Measurements from ENCODE around the gene KSR1. TPM values are rescaled to one million over a fixed set of nuclear protein-coding genes. Genes with fewer than 3 reads are reported as not detected.

KSR1 gene
- total and polyA plus RNA-seq, 2 of the 8 experiments (the other 6 are each of a cell fraction or from before 2014, with no cell fraction given) = 14.1 to 34.7 TPM

DNA sequence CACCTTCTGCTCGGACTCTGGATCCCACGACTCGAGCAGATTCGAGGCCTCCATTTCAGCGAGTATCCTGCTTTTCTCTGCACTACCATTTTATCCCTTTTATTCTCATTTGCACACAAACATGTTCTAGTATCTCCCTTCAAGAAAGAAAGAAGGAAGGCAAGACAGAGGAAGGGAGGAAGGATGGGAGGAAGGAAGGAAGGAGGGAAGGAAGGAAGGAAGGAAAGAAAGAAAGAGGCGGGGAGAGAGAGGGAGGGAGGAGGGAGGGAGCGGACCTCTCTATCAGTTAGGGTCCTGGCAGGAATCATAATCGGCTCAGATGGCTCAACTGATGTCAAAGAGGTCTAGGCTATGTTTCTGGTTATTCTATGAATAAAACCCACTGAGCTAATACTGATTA, 10.3 kb upstream of the KSR1 start:
- ChIA-PET POLR2A (ENCODE audit: partially characterized antibody) (no interaction called here), CTCF (ENCODE audit: partially characterized antibody) (interaction anchor here (0.7 to 1.8 kb wide), 6 partner anchors 10 to 169 kb away, joined by 3 to 6 read pairs (median 4); partner anchors contain the start of gene KSR1)
- Histone ChIP-seq H3K4me3 (ENCODE audit: extremely low read depth in 1 of 4, insufficient read depth in 2 of 4, low read depth in 3 of 4, low read length in 4 of 4) (no peak overlapping the region), H3K14ac (ENCODE audit: insufficient read length) (no peak overlapping the region), H2AFZ (ENCODE audit: low read length) (no peak overlapping the region), H3K27me3 (replicated peaks in 1 of 4; ENCODE audit: control insufficient read depth in 3 of 4, extremely low read depth in 1 of 4, insufficient read depth in 3 of 4, low read length in 3 of 4) (no peaks in the 10 kb centered on the region), H3K23me2 (ENCODE audit: low read depth, low read length) (no peaks in the 10 kb centered on the region), H3K23ac (ENCODE audit: insufficient read length) (no peak overlapping the region), H3K4ac (replicated peaks; ENCODE audit: insufficient read length, low read depth, low read length) (no peak overlapping the region), H2BK20ac (ENCODE audit: low read length) (no peak overlapping the region), H3K18ac (ENCODE audit: extremely low read depth, low read length) (no peak overlapping the region), H2BK15ac (ENCODE audit: low read length) (no peak overlapping the region), H4K91ac (replicated peaks; ENCODE audit: insufficient read length, low read length) (no peak overlapping the region), H3K56ac (replicated peaks; ENCODE audit: insufficient read length, low read depth, low read length) (no peak overlapping the region), H3K9me3 (ENCODE audit: insufficient read depth in 2 of 2, low read depth in 1 of 2, low read length in 1 of 2) (no peaks in the 10 kb centered on the region), H3K79me1 (ENCODE audit: low read depth, low read length) (no peaks in the 10 kb centered on the region), H2BK5ac (ENCODE audit: low read depth, low read length) (no peak overlapping the region), H3K4me1 (replicated peaks in 1 of 4; ENCODE audit: control insufficient read depth in 3 of 4, insufficient read depth in 4 of 4, low read length in 3 of 4) (no peaks in the 10 kb centered on the region), H4K8ac (ENCODE audit: extremely low read depth, insufficient read depth, low read length) (no peak overlapping the region), H3K27ac (ENCODE audit: low read depth, low read length) (no peak overlapping the region), H3K9ac (replicated peaks in 1 of 4; ENCODE audit: extremely low read depth in 1 of 4, low read depth in 3 of 4, low read length in 3 of 4) (no peak overlapping the region), H3K4me2 (ENCODE audit: insufficient read depth in 1 of 2, low read depth in 2 of 2, low read length in 2 of 2) (no peak overlapping the region), H4K5ac (ENCODE audit: insufficient read length, low read depth, low read length) (no peak overlapping the region), H3K36me3 (ENCODE audit: control insufficient read depth in 2 of 4, insufficient read depth in 4 of 4, low read length in 3 of 4) (no peaks in the 10 kb centered on the region), H3K79me2 (ENCODE audit: control insufficient read depth in 1 of 2, insufficient read depth in 2 of 2, low read length in 2 of 2) (no peaks in the 10 kb centered on the region), H4K20me1 (replicated peaks in 1 of 2; ENCODE audit: control insufficient read depth in 1 of 2, insufficient read depth in 2 of 2, low read length in 2 of 2) (no peaks in the 10 kb centered on the region), H2AK5ac (ENCODE audit: low read depth, low read length) (no peak overlapping the region), H2BK12ac (ENCODE audit: low read depth, low read length) (no peak overlapping the region), H2BK120ac (replicated peaks; ENCODE audit: low read depth, low read length) (no peak overlapping the region)
- no peak for DNase-seq (ENCODE audit: low read depth in 1 of 2, low spot score in 2 of 2)
- WGBS, 2 experiments (ENCODE audit: extremely low coverage in 1 of 2, insufficient coverage in 1 of 2, insufficient read length in 1 of 2, insufficient replicate concordance in 2 of 2, low coverage in 1 of 2, low lambda C conversion rate in 2 of 2, missing lambda C conversion rate in 1 of 2) = 87% methylated on average over 8 of the region's 8 CpGs; no CpG with 5 or more reads in 1 of the 2 experiments
- no peak for TF ChIP-seq CHD1 (IDR thresholded peaks at IDR 0.05; ENCODE audit: low read depth, low read length)
- TF ChIP-seq FOSL1 (IDR thresholded peaks at IDR 0.05; ENCODE audit: insufficient read depth, low read depth, low read length) = no peak
- no peak for TF ChIP-seq SRF (IDR thresholded peaks at IDR 0.05; ENCODE audit: low read depth, low read length)
- no peak for FAIRE-seq

Measured in H1 (cell line).